Activated CD8-positive, alpha-beta memory T cell treated with anti-CD3 and anti-CD28 coated beads for 4 hours (primary cell): ENCODE data around the gene SRD5A1.

Source experiments
- DNase-seq, 2 donors: peaks; one replicate each; pipeline ENCODE4 v3.0.0-alpha.2; 2020; ENCODE audit warnings: low read depth in 2 of 2

The SRD5A1 gene

GRCh38 chr5:6712577-6713273 is 79.5 kb downstream of the SRD5A1 start:
- DNase-seq = peak; percentile 93 to 94

- DNase-seq = no peak
Observed at GRCh38 chr5:6713274-6714225, 80.3 kb downstream of the SRD5A1 start, which contains the start of gene TENT4A. Gene TENT4A, plus strand, starts transcription at chr5:6713432. Its CDS starts 552 bp downstream, at chr5:6713984.

- no peak for DNase-seq
Observed at GRCh38 chr5:6714226-6715041, 81.2 kb downstream of the SRD5A1 start.

- no peak for DNase-seq
Observed at GRCh38 chr5:6715271-6715670, 82.0 kb downstream of the SRD5A1 start.

- no peak for DNase-seq
Observed at GRCh38 chr5:6715758-6716628, 82.8 kb downstream of the SRD5A1 start.

- DNase-seq = no peak
Observed at GRCh38 chr5:6716629-6717149, 83.4 kb downstream of the SRD5A1 start.

GRCh38 chr5:6717247-6717646 is 84.0 kb downstream of the SRD5A1 start:
- no peak for DNase-seq

- DNase-seq = no peak
Observed at GRCh38 chr5:6717687-6718086, 84.4 kb downstream of the SRD5A1 start.

- no peak for DNase-seq
Observed at GRCh38 chr5:6718161-6718681, 85.0 kb downstream of the SRD5A1 start.

- no peak for DNase-seq
Observed at GRCh38 chr5:6718718-6719117, 85.5 kb downstream of the SRD5A1 start.

GRCh38 chr5:6719417-6719816 is 86.2 kb downstream of the SRD5A1 start:
- DNase-seq = no peak

- no peak for DNase-seq
Observed at GRCh38 chr5:6719896-6720560, 86.8 kb downstream of the SRD5A1 start.

GRCh38 chr5:6720561-6720921 is 87.3 kb downstream of the SRD5A1 start:
- no peak for DNase-seq

- DNase-seq = no peak
Observed at GRCh38 chr5:6721442-6721841, 88.2 kb downstream of the SRD5A1 start.

- DNase-seq = no peak
Observed at GRCh38 chr5:6722015-6722414, 88.8 kb downstream of the SRD5A1 start.

- no peak for DNase-seq
Observed at GRCh38 chr5:6723122-6723815, 90.0 kb downstream of the SRD5A1 start.

- no peak for DNase-seq
Observed at GRCh38 chr5:6723816-6724300, 90.6 kb downstream of the SRD5A1 start.
